AG20443 (cell line): Measurements from ENCODE around the gene TMEM125.

Source experiments
- DNase-seq: peaks from one replicate; pipeline ENCODE4 v3.0.0; 2012; ENCODE audit warnings: low spot score, mixed read lengths

TMEM125 gene

DNA sequence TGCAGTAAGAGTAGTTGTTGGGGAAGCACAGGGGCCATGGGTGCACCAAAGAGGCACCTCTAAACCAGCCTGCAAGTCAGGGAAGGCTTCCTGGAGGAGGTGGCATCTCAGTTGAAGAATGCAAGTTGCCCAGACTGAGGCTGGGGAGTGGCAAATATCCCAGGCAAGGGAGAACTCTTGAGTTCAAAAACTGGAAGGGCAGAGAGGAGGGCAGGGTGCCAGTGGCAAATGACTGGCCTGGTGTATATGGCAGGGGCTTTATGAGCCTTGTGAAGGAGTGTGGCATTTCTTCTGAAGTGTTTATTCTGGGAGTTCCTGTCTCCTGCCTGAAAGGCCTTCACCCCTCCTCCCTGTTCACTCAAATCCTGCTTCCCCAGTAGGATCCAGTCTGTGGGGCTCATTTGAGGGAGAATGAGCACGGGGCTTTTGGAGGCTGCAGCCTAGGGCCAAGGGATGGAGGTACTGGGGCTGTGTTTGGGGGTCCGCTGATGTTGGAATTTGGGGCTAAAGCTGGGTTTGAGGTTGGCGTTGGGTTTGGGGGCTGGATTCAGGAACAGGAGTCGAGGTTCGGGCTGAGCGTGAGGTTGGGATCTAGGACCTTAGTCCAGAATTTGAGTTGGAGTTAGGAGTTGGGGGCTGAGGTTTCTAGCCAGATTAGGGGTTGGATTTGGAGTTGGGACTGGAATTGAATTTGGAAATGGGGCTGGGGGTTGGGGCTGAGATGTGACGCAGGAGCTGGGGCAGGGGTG lies at the start of gene TMEM125:
TSS of gene TMEM125 (plus strand) at position 357 of the 749 bp plus-strand sequence. CDS start 2,740 bp downstream, outside the sequence.
- DNase-seq: no peak

GRCh38 chr1:43220905-43221778 lies 48.6 kb upstream of the TMEM125 start:
- DNase-seq: no peak

DNA sequence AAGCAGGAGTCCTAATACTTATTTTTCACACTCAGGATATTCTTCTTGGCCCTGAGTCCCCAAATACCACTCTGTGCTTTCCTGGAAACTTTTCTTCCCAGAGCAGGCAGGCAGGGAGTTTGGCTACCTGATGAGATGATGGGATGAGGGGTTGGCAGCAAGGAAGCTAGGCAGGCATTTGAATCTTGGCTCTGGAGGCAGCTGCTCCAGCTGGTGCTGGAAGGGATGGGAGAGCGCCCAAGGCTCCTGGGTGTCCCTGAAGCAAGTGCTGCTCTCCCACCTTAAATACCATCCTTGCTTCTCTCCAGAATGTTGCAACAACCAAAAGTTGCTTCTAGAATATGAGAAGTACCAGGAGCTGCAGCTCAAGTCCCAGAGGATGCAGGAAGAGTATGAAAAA lies 48.0 kb upstream of the TMEM125 start:
- DNase-seq: no peak

GRCh38 chr1:43222879-43223278 lies 46.9 kb upstream of the TMEM125 start:
- no peak for DNase-seq

DNA sequence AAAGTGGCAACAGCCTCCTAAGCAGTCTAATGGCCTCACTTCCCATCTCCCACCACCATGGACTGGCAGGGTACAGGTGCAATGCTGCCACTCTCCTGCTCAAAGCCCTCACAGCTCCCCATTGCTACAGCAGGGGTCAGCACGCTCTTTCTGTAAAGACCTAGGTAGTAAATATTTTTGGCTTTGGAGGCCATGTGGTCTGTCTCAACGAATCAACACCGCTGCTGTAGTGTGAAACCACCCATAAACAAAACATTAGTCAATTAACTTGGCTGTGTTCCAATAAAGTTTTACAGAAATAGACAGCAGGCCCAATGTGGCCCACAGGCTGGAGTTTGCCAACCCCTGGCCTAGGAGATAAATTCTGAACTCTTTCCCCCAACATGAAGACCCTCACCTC lies 44.6 kb upstream of the TMEM125 start:
- no peak for DNase-seq

GRCh38 chr1:43227143-43227764 lies 42.5 kb upstream of the TMEM125 start:
- peak; percentile 85 for DNase-seq

GRCh38 chr1:43229826-43230780 lies 39.7 kb upstream of the TMEM125 start:
- DNase-seq: no peak

GRCh38 chr1:43232074-43232473 lies 37.7 kb upstream of the TMEM125 start:
- DNase-seq: peak; percentile 81

DNA sequence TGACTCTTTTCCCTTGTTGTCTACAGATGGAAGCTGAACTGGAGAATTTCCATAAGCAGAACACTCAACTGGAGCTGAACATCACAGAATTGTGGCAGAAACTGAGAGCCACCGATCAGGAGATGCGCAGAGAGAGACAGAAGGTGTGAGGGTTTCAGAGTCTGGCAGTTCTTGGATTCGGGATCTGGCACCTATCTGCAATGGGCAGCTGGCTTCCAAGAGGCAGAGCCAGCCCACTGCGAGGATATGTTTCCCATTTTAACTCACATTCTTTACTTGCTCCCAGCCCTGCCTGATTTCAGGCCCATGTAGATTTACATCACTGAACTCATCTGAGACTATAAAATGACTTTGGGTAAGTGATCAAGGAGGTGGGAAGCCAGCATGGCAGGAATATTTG lies 37.3 kb upstream of the TMEM125 start:
- no peak for DNase-seq

- DNase-seq: no peak
Observed at GRCh38 chr1:43233631-43234030, 36.2 kb upstream of the TMEM125 start.

- no peak for DNase-seq
Observed at GRCh38 chr1:43234267-43234666, 35.5 kb upstream of the TMEM125 start.

GRCh38 chr1:43235040-43235439 lies 34.7 kb upstream of the TMEM125 start:
- DNase-seq: no peak

GRCh38 chr1:43235451-43236121 lies 34.2 kb upstream of the TMEM125 start:
- no peak for DNase-seq

- no peak for DNase-seq
Observed at GRCh38 chr1:43237121-43237520, 32.7 kb upstream of the TMEM125 start.

DNA sequence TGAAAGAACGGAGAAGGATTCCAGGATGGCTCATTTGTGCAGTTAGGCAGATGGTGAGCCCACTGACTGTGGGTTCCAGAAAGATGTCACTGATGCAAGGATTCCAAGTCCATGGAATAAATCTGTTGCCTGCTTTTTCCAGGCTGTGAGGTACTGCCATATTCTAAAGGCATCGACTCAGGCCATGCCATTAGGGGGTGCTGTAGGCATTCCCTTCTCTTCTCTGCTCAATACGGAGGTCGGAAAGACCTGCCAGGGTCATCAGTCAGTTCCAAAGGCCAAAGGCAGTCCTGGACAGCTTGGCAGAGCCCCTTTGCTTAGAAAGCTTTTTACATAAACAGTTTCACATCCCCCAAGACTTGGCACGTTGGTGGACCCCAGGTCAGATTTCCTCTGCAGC lies 31.7 kb upstream of the TMEM125 start:
- peak; percentile 89 for DNase-seq

DNA sequence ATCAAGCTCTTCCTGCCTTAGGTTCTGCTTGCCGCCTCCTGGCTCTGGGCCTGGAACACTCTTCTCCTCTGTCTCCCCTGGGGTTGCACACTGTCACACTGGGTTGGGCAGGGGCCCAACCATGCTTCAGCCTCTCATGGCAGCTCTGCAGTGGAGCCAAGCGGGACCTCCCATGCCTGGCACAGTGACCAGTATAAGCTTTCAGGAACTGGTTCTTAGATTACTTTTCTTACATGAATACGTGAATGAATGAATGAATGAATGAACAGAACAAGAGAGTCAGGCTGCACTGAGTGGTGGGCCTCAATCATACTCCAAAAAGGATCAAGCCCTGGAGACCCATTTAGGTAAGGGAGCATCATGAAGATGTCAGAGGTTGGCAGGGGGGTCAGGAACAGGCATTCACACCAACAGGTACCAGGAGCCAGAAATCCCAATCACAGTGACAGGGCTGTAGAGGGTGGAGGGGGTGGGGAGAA lies 30.8 kb upstream of the TMEM125 start:
- no peak for DNase-seq

GRCh38 chr1:43239484-43239883 lies 30.3 kb upstream of the TMEM125 start:
- DNase-seq: no peak

GRCh38 chr1:43241413-43241836 lies 28.4 kb upstream of the TMEM125 start:
- no peak for DNase-seq

- DNase-seq: no peak
Observed at GRCh38 chr1:43243299-43243698, 26.5 kb upstream of the TMEM125 start.

- DNase-seq: no peak
Observed at GRCh38 chr1:43246466-43247213, 23.1 kb upstream of the TMEM125 start.
